ENCODE results near the gene RFXANK. TPM values are rescaled to one million over a fixed set of nuclear protein-coding genes. Genes with fewer than 3 reads are reported as not detected.
A peak's percentile ranks its signal among the peaks of the same experiment; 100 is the strongest.

RFXANK gene
- total RNA-seq, 2 experiments from 2014 or later = 56.2 to 68.5 TPM

DNA sequence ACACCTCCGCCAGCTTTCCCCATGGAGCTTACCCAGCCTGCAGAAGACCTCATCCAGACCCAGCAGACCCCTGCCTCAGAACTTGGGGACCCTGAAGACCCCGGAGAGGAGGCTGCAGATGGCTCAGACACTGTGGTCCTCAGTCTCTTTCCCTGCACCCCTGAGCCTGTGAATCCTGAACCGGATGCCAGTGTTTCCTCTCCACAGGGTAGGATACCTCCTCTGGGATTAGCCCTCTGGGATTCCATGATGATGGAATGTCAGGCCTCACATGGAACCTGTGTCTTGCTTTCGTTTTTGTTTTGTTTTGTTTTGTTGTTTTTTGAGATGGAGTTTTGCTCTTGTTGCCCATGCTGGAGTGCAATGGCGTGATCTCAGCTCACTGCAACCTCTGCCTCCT lies 1.9 kb downstream of the RFXANK start:
- Mint-ChIP-seq H3K27me3 (no peaks in the 10 kb centered on the region), H3K27ac (peak overlapping the region; percentile 73), H3K9me3 (ENCODE audit: low read depth) (no peaks in the 10 kb centered on the region), H3K4me1 (peaks cover 37% of the 10 kb centered on the region), H3K36me3 (ENCODE audit: low read depth) (peaks cover 21% of the 10 kb centered on the region), H3K4me3 (peak overlapping the region; percentile 91)
- ATAC-seq = no peak
- DNase-seq = no peak
- intact Hi-C loops (cut with DNase I, micrococcal nuclease) = loop anchor here in 1 of 2 experiments (5.0 kb wide), 3 partner anchors 168 to 607 kb away; partner anchors contain the start of genes GMIP and REX1BD
- ChIA-PET CTCF (interaction anchor here (1.3 to 2.9 kb wide), 2 partner anchors 9 to 23 kb away, joined by 4 to 20 read pairs; partner anchors contain the start of gene NR2C2AP), POLR2A (interaction anchor here (0.6 to 3.0 kb wide), 2 partner anchors 9 to 171 kb away, joined by 6 to 31 read pairs; partner anchors contain the start of gene NR2C2AP)

DNA sequence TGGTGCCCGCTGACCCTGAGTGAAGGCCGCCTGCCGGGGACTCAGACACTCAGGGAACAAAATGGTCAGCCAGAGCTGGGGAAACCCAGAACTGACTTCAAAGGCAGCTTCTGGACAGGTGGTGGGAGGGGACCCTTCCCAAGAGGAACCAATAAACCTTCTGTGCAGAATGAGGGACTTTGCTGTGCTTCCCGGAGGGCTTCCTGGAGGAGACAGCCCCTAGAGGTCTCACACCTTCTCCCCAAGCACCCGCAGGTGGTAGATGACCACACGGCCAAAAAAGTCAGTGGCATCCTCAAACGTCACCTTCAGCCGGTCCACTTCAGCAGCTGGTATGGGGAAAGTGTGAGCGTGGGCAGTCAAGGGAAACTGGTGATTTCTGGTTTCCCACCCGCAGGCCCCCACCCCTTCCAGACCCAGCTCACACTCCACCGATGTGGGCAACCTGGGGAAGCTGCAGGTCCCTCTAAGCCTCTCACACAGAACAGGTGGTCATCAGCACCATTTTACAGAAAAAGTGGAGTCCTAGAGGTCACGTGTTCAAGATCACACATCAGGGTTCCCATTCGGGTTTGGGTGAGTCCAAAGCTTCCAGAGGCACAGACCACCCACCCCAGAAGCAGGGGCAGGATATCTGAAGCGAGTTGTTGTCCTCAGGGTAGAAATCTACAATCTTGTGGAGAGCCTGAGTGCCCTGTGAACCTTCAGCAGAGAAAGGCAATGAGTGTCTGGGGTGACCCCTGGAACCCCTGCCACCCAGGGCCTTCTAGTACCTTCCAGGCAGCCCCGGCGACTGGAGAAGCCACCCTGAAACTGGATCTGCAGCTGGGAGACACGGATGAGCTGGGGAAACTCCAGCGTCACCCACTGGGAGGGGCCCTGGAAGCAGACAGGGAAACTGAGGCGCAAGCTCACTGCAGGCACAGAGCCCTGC lies 9.9 kb downstream of the RFXANK start:
- POLR2A ChIA-PET = interaction anchor here (1.2 to 2.1 kb wide), 2 partner anchors 9 to 920 kb away, joined by 3 to 31 read pairs; partner anchors contain the start of genes BORCS8, JUND and RFXANK
- intact Hi-C loops (cut with DNase I, micrococcal nuclease) = no loop called here
- no peak for DNase-seq
- Mint-ChIP-seq H3K4me1 (peaks cover 21% of the 10 kb centered on the region), H3K27ac (peak overlapping the region; percentile 84), H3K4me3 (peak overlapping the region; percentile 90), H3K9me3 (ENCODE audit: low read depth) (no peaks in the 10 kb centered on the region), H3K27me3 (no peaks in the 10 kb centered on the region), H3K36me3 (ENCODE audit: low read depth) (peaks cover 27% of the 10 kb centered on the region)
- CTCF ChIA-PET = interaction anchor here (0.6 to 2.3 kb wide), 5 partner anchors 9 to 203 kb away, joined by 3 to 20 read pairs (median 4); partner anchors contain the start of genes BORCS8 and RFXANK
- no peak for ATAC-seq

DNA sequence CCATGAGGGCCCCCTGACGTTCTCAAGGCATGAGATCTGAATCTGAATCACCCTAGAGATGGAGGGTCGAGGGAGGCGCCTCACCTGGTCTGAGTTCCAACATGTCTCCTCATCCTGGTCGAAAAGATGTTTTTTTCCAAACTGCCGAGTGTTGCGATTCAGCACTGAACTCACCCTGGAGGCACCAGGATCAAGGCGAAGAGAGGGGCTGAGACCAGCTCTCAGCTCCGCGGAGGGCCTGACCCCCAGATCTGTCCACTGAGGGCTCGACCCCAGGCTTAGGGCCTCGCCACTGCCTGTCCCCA lies 10.6 kb downstream of the RFXANK start:
- Mint-ChIP-seq H3K4me1 (peaks cover 28% of the 10 kb centered on the region), H3K27ac (peak overlapping the region; percentile 84), H3K4me3 (peak overlapping the region; percentile 90), H3K9me3 (ENCODE audit: low read depth) (peaks cover 4% of the 10 kb centered on the region), H3K36me3 (ENCODE audit: low read depth) (peaks cover 26% of the 10 kb centered on the region), H3K27me3 (no peaks in the 10 kb centered on the region)
- POLR2A ChIA-PET = interaction anchor here (0.7 to 2.1 kb wide), 4 partner anchors 10 to 921 kb away, joined by 3 to 31 read pairs (median 4); partner anchors contain the start of genes BORCS8, JUND and RFXANK
- CTCF ChIA-PET = interaction anchor here (0.6 to 2.3 kb wide), 7 partner anchors 10 to 337 kb away, joined by 3 to 20 read pairs (median 3); partner anchors contain the start of genes BORCS8 and RFXANK
- ATAC-seq = peak; percentile 14
- DNase-seq = no peak
- intact Hi-C loops (cut with DNase I, micrococcal nuclease) = loop anchor here (1.0 kb wide), 7 partner anchors 10 to 183 kb away; partner anchors contain the start of genes BORCS8 (in 2 of the 2), MAU2 (in 2 of the 2), RFXANK (in 2 of the 2) and SUGP1 (in 2 of the 2)

DNA sequence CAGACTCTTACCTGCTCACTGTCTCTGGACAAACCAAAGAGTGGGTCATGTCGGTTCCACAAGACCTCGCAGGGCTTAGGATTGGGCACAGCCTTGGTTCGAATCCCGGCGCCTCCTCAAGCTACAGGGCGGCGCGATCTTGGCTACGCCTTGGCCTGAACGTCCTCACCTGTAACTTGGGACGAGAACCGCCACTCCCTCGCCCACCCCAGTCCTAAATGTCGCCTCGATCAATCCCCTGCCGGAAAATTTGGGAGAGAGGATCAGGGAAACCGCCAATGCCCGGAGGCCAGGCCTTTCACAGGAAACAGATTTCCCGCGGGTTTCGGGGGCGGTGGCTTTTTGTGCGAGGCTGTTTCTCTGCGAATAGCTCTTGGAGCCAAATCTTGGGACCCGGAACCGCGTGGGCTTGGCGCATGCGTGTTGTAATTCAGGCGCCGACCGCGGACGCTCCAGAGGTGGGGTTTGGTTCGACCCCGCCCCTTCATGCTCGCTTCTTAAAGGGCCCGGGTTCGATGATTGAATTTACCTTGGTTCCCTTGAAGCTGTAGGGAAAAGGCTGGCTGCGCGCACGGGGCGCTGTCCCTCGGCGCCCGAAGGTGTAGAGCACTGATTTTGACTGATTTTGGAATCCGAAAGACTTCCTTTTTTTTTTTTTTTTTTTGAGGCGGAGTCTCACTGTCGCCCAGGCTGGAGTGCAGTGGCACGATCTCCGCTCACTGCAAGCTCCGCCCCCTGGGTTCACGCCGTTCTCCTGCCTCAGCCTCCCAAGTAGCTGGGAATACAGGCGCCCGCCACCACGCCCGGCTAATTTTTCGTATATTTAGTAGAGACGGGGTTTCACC lies 11.2 kb downstream of the RFXANK start, which contains the start of gene NR2C2AP:
TSS of gene NR2C2AP (minus strand) at position 403 of the 845 bp plus-strand sequence. CDS start at position 49, 354 bp downstream.
- POLR2A ChIA-PET = interaction anchor here (0.5 to 2.1 kb wide), 9 partner anchors 11 to 922 kb away, joined by 3 to 31 read pairs (median 4); partner anchors contain the start of genes BORCS8, CERS1, JUND and RFXANK
- peak; percentile 95 for ATAC-seq

DNA sequence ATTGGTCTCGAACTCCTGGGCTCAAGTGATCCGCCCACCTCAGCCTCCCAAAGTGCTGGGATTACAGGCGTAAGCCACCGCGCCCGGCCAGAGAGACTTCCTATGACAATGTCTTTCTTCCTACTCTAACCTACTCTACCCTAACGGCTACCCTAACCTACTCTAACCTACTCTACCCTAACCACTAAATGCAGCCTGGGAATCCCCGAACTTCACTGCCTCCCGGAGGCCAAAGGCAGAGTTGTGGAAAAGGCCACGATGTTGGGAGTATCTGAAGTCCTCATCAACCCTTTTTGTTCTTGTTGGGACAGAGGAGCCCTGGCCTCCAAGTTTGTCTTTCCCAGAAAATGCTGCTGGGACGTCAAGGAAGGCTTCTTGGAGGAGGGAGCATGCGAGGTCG lies 12.1 kb downstream of the RFXANK start:
- peak overlapping the region; percentile 90 for H3K4me3 Mint-ChIP-seq
- DNase-seq (no peak), ATAC-seq (no peak)
- H3K4me1 Mint-ChIP-seq = peaks cover 30% of the 10 kb centered on the region
- peaks cover 16% of the 10 kb centered on the region for H3K36me3 Mint-ChIP-seq (ENCODE audit: low read depth)
- intact Hi-C loops (cut with DNase I, micrococcal nuclease) = no loop called here
- CTCF ChIA-PET = interaction anchor here (2.3 kb wide), 1 partner anchor 11 kb away, joined by 20 read pairs; the partner anchor contains the start of genes BORCS8 and RFXANK
- POLR2A ChIA-PET = no interaction called here
- peaks cover 4% of the 10 kb centered on the region for H3K9me3 Mint-ChIP-seq (ENCODE audit: low read depth)
- H3K27ac Mint-ChIP-seq = no peak overlapping the region
- H3K27me3 Mint-ChIP-seq = no peaks in the 10 kb centered on the region

More for the DNA sequence above, 11.2 kb downstream of the RFXANK start, which contains the start of gene NR2C2AP:
- Mint-ChIP-seq H3K4me3 (peak within 1 kb of the TSS; percentile 90), H3K27me3 (no peaks in the 10 kb centered on the region), H3K36me3 (ENCODE audit: low read depth) (peaks cover 22% of the 10 kb centered on the region), H3K4me1 (peaks cover 30% of the 10 kb centered on the region), H3K9me3 (ENCODE audit: low read depth) (peaks cover 4% of the 10 kb centered on the region), H3K27ac (peak within 1 kb of the TSS; percentile 84)
- peak; percentile 96 for DNase-seq
- CTCF ChIA-PET = interaction anchor here (0.5 to 2.3 kb wide), 11 partner anchors 10 to 336 kb away, joined by 3 to 20 read pairs (median 3); partner anchors contain the start of genes BORCS8, DDX49 and RFXANK
- intact Hi-C loops (cut with DNase I, micrococcal nuclease) = loop anchor here (1.0 kb wide), 7 partner anchors 11 to 182 kb away; partner anchors contain the start of genes BORCS8 (in 2 of the 2), MAU2 (in 2 of the 2), RFXANK (in 2 of the 2) and SUGP1 (in 2 of the 2)

DNA sequence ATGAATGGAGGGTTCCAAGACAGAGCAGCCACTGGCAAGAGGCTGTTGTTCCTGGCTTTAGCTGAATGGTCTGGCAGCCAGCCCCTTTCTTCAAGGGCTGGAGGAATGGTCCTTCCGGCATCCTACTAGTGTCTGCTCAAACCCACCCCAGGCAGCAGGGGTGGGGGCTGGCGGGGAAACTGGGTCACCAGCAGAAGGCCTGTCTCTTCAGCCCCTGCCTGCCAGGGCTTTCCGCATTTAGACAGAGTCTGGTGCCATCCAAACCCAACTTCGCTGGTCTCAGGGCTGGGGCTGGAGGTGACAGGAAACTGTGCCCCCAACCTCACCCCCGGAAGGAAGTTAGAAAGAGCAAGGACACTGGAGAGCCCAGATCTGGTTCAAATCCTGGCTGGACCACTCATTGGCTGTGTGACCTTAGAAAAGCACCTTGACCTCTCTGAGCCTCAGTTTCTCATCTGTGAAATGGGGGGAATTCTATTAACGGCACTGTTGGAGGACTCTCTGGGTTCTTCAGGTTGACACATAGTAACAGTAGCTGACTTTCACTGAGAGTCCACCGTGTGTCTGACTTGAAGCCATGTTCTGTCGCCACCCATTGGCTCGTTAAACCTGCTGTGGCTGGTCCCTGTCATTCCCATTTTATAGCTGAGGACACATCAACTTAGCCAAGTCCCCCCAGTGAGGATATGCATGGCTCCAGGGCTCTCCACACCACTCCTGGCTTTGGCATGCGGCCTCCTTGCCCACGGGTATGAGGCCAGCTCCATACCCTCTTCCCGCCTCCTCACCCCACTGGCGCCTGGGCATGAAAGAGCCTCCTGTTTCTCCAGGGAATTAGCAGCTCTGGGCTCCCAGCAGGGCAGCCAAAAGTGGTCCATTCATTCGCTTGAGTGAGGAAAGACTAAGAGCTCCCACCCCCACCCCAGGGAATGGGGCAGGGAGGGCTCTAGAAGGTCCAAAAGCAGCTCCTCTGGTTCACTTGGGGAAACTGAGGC lies 13.7 kb downstream of the RFXANK start:
- Mint-ChIP-seq H3K9me3 (ENCODE audit: low read depth) (peaks cover 4% of the 10 kb centered on the region), H3K4me3 (no peak overlapping the region), H3K36me3 (ENCODE audit: low read depth) (peaks cover 10% of the 10 kb centered on the region), H3K4me1 (peaks cover 30% of the 10 kb centered on the region), H3K27me3 (peaks cover 3% of the 10 kb centered on the region), H3K27ac (no peak overlapping the region)
- CTCF ChIA-PET = interaction anchor here (0.8 to 1.8 kb wide), 3 partner anchors 19 to 347 kb away, joined by 3 to 10 read pairs (median 4); no protein-coding TSS in a partner anchor
- intact Hi-C loops (cut with DNase I, micrococcal nuclease) = no loop called here
- POLR2A ChIA-PET = interaction anchor here (1.1 kb wide), 1 partner anchor 13 kb away, joined by 4 read pairs; no protein-coding TSS in a partner anchor
- DNase-seq (no peak), ATAC-seq (no peak)

DNA sequence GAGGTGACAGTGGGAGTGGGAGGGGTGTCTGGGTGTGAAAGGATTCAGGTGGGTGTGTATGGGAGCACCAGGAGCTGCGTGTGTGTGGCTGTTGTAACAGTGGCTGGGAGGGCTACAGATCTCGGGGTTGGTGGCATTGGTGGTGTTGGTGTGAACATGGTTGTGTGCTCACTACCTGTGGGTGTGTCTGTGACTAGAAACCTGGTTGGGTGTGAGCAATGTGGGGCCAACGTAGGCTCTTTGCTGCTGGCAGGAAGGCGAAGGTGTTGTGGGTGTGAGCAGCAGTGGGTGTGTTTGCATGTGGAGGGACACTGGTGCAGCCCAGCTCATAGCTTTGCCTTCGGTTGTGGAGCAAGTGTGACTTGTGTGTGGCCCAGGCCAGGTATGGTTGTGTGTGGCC lies 14.9 kb downstream of the RFXANK start:
- CTCF ChIA-PET = interaction anchor here (0.6 to 0.8 kb wide), 2 partner anchors 129 to 346 kb away, joined by 3 read pairs; no protein-coding TSS in a partner anchor
- POLR2A ChIA-PET = interaction anchor here (1.1 kb wide), 1 partner anchor 14 kb away, joined by 4 read pairs; no protein-coding TSS in a partner anchor
- intact Hi-C loops (cut with DNase I, micrococcal nuclease) = no loop called here

DNA sequence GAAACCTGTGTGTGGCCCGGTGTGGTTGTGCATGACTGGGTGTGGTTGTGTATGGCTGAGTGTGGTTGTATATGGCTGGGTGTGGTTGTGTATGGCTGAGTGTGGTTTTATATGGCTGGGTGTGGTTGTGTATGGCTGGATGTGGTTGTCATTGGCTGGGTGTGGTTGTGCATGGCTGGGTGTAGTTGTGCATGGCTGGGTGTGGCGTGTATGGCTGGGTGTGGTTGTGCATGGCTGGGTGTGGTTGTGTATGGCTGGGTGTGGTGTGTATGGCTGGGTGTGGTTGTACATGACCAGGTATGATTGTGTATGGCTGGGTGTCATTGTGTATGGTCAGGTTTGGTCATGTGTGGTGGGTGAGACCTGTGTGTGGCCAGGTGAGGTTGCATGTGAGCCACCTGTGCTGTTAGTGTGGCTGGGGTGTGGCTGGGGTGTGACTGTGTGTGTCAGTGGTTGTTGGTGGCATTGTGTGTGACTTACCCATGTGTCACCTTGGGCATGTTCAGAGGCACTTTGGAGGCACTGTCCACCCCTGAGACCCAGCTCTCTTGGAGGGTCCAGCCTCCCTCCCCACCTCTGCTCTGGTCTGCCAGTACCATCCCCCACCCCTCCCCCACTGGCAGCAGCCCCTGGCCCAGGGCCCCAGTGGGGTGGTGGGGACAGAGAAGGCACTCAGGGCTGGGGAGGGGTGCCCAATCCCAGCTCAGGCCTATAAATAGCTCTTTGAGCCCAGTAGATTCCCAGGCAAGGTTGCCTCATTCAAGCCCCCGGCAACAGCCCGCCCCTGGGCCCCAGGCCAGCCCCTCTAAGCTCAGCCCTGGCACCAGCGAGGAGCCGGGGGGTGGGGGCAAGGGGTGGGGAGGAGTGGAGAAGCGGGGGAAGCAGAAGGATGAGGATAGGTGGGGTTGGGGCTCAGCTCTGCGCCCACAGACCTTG lies 15.8 kb downstream of the RFXANK start:
- DNase-seq (no peak), ATAC-seq (no peak)
- Mint-ChIP-seq H3K27me3 (peaks cover 18% of the 10 kb centered on the region), H3K4me3 (no peak overlapping the region), H3K9me3 (ENCODE audit: low read depth) (peaks cover 4% of the 10 kb centered on the region), H3K4me1 (peaks cover 17% of the 10 kb centered on the region), H3K36me3 (ENCODE audit: low read depth) (no peaks in the 10 kb centered on the region), H3K27ac (no peak overlapping the region)
- ChIA-PET POLR2A (interaction anchor here (0.5 kb wide), 1 partner anchor 77 kb away, joined by 6 read pairs; no protein-coding TSS in a partner anchor), CTCF (no interaction called here)
- intact Hi-C loops (cut with DNase I, micrococcal nuclease) = no loop called here

More for the DNA sequence above, 14.9 kb downstream of the RFXANK start:
- ATAC-seq (no peak), DNase-seq (no peak)
- peaks cover 4% of the 10 kb centered on the region for H3K9me3 Mint-ChIP-seq (ENCODE audit: low read depth)
- peaks cover 9% of the 10 kb centered on the region for H3K36me3 Mint-ChIP-seq (ENCODE audit: low read depth)
- H3K4me1 Mint-ChIP-seq = peaks cover 25% of the 10 kb centered on the region
- H3K4me3 Mint-ChIP-seq = no peak overlapping the region
- peaks cover 10% of the 10 kb centered on the region for H3K27me3 Mint-ChIP-seq
- no peak overlapping the region for H3K27ac Mint-ChIP-seq

DNA sequence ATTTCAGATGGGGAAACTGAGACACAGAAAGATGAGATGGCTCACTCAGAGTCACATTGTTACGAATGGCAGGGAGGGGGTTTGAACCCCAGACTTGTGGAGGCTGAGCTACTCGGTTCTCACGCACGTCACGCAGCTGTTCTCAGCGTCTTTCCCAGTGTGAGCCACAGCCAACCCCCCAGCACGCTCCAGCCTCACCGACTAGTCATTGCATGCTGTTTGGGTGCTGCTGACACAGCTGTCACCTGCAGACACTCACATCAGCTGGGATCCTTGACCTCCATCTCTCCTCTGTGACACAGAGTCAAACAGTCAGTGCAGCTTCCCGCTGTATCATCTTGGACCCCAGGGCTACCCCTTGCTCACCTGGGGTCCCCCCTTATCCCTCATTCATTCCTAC lies 17.3 kb downstream of the RFXANK start:
- POLR2A ChIA-PET = no interaction called here
- Mint-ChIP-seq H3K27me3 (peaks cover 32% of the 10 kb centered on the region), H3K9me3 (ENCODE audit: low read depth) (peaks cover 4% of the 10 kb centered on the region)

More for the DNA sequence above, 17.3 kb downstream of the RFXANK start:
- H3K4me1 Mint-ChIP-seq = peaks cover 16% of the 10 kb centered on the region
- intact Hi-C loops (cut with DNase I, micrococcal nuclease) = no loop called here
- no peaks in the 10 kb centered on the region for H3K36me3 Mint-ChIP-seq (ENCODE audit: low read depth)
- CTCF ChIA-PET = interaction anchor here (0.6 kb wide), 1 partner anchor 665 kb away, joined by 3 read pairs; no protein-coding TSS in a partner anchor
- no peak for ATAC-seq
- no peak overlapping the region for H3K4me3 Mint-ChIP-seq
- DNase-seq = no peak
- no peak overlapping the region for H3K27ac Mint-ChIP-seq

All from activated CD4-positive, alpha-beta T cell treated with anti-CD3 and anti-CD28 coated beads for 36 hours (primary cell).